GM19023 (cell line): ENCODE measurements around the gene SCN1B.
"Not testable (repeated sequence)": the region's sequence is repeated elsewhere in the genome, so short reads cannot be mapped to it uniquely, and the experiment has no call there.

Experiments used
- ATAC-seq: cut with Tn5 transposase; IDR thresholded peaks from one replicate; pipeline ENCODE4 v1.9.1; 2021; ENCODE audit warnings: mild to moderate bottlenecking, moderate library complexity; ENCODE audit not compliant: unreplicated experiment

Gene SCN1B

GRCh38 chr19:35034588-35035382 is 4.5 kb downstream of the SCN1B start:
- ATAC-seq, result no peak

DNA sequence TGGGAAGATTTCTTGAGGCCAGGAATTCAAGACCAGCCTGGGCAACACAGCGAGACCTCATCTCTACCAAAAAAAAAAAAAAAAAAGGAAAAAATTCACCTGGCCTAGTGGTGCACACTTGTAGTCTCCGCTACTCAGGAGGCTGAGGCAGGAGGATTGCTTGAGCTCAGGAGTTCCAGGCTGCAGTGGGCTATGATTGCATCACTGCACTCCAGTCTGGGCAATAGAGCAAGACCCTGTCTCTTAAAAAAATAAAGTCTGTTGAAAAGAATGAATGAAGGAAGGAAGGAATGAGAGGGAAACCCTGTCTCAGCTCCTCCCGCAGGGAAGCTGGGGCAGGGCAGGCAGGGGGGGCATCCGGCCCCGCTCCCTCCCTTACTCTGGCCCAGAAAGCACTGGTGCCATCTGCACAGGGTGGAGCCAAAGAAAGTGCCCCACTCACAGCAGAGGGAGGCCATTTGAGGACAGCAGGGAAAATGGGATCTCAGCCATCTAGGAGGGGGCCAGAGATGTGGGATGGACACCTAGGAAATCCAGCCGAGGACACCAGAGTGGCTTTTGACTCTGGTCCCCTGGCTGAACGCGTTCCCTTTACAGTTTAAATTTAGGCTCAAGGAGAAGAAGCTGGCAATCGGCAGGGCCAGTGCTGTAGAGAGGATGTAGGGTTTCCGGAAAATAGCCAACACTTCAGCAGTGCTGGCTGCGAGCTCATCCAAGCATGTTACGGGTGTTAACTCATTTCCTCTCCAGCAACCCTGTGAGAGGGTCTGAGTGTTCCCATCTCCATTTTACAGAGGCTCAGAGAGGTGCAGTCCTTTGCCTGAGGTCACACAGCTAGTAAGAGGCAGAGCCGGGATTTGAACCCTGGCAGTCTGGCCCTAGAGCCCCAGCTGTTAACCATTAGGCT is 7.7 kb downstream of the SCN1B start:
- no peak for ATAC-seq

GRCh38 chr19:35038623-35039512 is 8.6 kb downstream of the SCN1B start:
- no peak for ATAC-seq

GRCh38 chr19:35039881-35040825 is 9.9 kb downstream of the SCN1B start:
- ATAC-seq, result no peak

DNA sequence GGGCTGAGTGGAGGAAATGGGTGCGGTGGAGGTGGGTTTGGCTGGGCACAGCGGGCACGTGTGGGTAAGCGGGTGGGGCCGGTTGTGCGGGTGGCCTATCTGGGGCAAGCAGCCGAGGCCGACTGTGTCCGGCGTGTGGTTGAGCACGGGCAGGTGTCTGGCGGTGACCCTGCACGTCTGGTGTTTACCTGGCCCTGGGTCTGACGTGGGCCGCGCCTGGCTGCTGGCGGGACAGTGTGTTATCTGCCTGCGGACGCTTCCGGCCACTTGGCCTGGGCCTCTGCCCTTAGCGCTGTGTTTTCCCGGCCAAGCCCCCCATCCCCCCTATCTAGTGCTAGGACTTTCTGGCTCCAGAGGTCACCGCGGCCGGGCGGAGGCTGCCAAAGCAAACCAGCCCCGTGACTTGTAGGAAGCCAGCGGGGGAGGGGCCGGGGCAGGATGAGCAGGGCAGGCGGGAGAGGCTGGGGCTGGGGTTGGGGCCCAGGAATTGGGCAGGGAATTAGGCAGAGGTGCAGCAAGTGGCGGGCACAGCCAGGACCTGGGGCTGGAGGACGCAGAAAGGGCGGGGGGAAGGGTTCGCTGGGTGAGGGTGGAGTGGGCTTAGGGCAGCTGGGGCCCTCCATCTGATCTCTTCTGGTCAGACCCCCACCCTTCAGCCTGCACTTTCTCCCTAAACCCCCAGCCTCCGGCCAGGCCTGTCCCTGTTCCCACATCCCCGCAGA is 10.7 kb downstream of the SCN1B start:
- no peak for ATAC-seq

- no peak for ATAC-seq
Observed at GRCh38 chr19:35041548-35042055, 11.3 kb downstream of the SCN1B start, which contains the start of gene HPN. HPN (plus strand) TSS chr19:35041721; CDS start chr19:35042507, 786 bp downstream.

- ATAC-seq, result no peak
Observed at GRCh38 chr19:35042056-35042730, 11.9 kb downstream of the SCN1B start.

GRCh38 chr19:35042954-35043604 is 12.8 kb downstream of the SCN1B start:
- no peak for ATAC-seq

DNA sequence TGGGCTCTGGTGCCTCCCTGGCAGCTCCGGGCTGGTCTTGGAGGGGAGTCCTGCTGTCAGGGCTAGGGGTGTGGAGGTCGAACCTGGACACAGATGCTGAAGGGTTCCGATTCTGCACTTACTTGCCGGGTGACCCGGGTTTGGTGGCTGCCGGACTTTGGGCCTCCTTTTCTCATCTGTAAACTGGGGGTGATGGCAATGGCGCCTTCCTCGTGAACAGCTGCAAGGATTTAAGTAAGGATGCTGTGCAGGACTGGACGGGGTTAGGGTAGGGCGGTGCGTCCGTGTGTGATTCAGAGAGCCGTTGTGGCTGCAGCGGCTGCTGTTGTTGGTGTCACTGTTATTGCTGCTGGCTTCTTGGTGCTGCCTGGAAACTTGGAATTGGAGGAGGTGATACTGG is 13.6 kb downstream of the SCN1B start:
- no peak for ATAC-seq

DNA sequence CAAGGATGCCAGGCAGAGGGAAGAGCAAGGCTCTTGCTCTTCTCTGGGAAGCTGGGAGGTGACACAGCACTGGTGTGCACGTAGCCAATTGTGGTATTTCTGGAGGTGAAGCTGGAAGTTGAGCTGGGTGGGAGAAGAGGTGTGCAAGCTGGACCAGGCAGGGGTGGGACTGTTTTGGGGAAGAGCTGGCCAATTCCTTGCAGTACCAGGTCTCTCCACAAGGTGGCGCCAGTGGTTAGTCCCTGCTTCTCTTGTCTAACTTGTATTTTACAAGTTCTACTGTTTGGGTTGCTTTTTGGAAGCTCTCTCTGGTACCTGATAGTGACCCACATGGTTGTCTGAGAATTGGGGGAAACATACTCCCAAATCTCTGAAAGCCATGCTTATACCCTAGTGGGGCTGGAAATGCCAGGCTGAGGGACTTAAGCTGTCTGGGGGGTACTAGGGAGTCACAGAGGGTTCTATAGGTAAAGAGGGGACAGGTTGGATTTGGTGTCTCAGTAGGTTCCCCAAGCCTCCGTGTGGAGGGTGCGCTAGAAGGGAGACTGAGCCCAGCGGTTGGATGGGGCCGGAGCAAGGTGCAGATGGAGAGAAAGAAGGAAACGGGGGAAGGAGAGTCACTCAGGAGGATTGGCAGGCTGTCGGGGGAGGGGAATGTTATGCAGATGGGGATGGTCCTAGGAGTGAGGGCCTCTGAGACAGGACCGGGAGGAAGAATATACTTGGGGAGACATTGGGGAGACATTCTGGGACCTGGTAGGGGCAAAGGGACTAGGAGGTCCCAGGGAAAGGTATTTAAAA is 14.2 kb downstream of the SCN1B start:
- ATAC-seq, result no peak

- no peak for ATAC-seq
Observed at GRCh38 chr19:35045667-35046300, 15.5 kb downstream of the SCN1B start.

DNA sequence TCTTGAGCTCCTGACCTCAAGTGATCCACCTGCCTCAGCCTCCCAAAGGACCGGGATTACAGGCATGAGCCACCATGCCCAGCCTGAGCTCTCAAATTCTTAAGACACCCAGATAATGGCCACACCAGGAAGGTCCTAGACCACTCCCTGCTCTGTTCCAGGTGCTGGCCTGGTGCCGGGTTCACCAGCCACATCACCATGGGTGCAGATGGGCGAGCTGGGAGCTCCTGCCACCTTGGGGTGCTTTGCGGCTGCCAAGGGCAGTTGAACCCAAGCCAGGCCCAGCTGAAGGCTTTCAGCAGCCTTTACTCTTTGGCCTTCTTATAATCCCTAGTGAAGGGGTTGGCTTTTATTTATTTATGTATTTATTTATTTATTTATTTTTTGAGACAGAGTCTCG is 16.2 kb downstream of the SCN1B start:
- ATAC-seq, result no peak

- no peak for ATAC-seq
Observed at GRCh38 chr19:35048911-35049411, 18.7 kb downstream of the SCN1B start.

GRCh38 chr19:35049456-35049855 is 19.2 kb downstream of the SCN1B start:
- no peak for ATAC-seq

GRCh38 chr19:35050662-35051061 is 20.4 kb downstream of the SCN1B start:
- not testable (repeated sequence) for ATAC-seq

DNA sequence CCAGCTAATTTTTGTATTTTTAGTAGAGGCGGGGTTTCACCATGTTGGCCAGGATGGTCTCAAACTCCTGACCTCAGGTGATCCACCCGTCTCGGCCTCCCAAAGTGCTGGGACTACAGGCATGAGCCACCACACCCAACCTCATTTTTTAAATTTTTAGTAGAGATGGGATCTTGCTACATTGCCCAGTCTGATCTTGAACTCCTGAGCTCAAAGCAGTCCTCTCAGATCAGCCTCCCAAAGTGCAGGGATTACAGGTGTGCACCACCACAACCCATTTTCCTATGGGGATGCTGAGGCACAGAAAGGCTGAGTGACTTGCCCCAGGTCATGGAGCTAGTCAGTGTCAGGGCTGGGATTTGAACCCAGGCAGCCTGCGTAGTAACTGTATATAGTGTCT is 21.0 kb downstream of the SCN1B start:
- not testable (repeated sequence) for ATAC-seq
